Loucy (cell line): ENCODE results near the gene KLF3.
A peak's percentile ranks its signal among the peaks of the same experiment; 100 is the strongest.

ENCODE experiments used
- H2AFZ ChIP-seq: fragments of 200-600 bp; sonication (generic); 2 replicates; pipeline ENCODE4 v1.6.0; 2016; ENCODE audit warnings: antibody characterized with exemption, mild to moderate bottlenecking, low read length, moderate library complexity
- H3F3A ChIP-seq: fragments of 200-600 bp; 2 replicates; pipeline ENCODE4 v1.6.0; 2016; ENCODE audit warnings: antibody characterized with exemption, low read depth, mild to moderate bottlenecking
- H3K27me3 ChIP-seq: fragments of 200-600 bp; sonication (generic); 2 replicates; pipeline ENCODE4 v1.6.1; 2014; ENCODE audit warnings: low read length, mild to moderate bottlenecking; ENCODE audit not compliant: insufficient read depth, poor library complexity, severe bottlenecking
- H3K36me3 ChIP-seq: fragments of 200-600 bp; sonication (generic); 2 replicates; pipeline ENCODE4 v1.6.1; 2016; ENCODE audit warnings: low read length; ENCODE audit not compliant: insufficient read depth
- H3K4me1 ChIP-seq: fragments of 200-600 bp; sonication (generic); 2 replicates; pipeline ENCODE4 v1.5.1; 2014; ENCODE audit warnings: low read length, mild to moderate bottlenecking; ENCODE audit not compliant: insufficient read depth, poor library complexity, severe bottlenecking
- H3K4me2 ChIP-seq: fragments of 200-600 bp; sonication (generic); 2 replicates; pipeline ENCODE4 v1.6.0; 2014; ENCODE audit warnings: antibody characterized with exemption, low read length, low read depth, mild to moderate bottlenecking; ENCODE audit not compliant: poor library complexity, severe bottlenecking
- H3K4me3 ChIP-seq: fragments of 200-600 bp; sonication (generic); 2 replicates; pipeline ENCODE4 v1.5.1; 2014; ENCODE audit warnings: low read length, mild to moderate bottlenecking, mixed read lengths; ENCODE audit not compliant: poor library complexity, severe bottlenecking
- H3K79me2 ChIP-seq: fragments of 200-600 bp; sonication (generic); 2 replicates; pipeline ENCODE4 v1.6.1; 2014; ENCODE audit warnings: low read length; ENCODE audit not compliant: insufficient read depth
- H3K9ac ChIP-seq: fragments of 200-600 bp; sonication (generic); 2 replicates; pipeline ENCODE4 v1.6.0; 2014; ENCODE audit warnings: mild to moderate bottlenecking, low read depth, low read length, moderate library complexity; ENCODE audit not compliant: poor library complexity, severe bottlenecking
- H3K9me2 ChIP-seq: fragments of 200-600 bp; sonication (generic); replicated peaks from 2 replicates; pipeline ENCODE4 v1.6.1; 2016; ENCODE audit warnings: low read depth, low read length, mixed read lengths
- H3K9me3 ChIP-seq: fragments of 200-600 bp; sonication (generic); 2 replicates; pipeline ENCODE4 v1.6.1; 2014; ENCODE audit warnings: mild to moderate bottlenecking, antibody characterized with exemption, low read length, low read depth; ENCODE audit not compliant: insufficient read depth
- H4K20me1 ChIP-seq: fragments of 200-600 bp; sonication (generic); 2 replicates; pipeline ENCODE4 v1.6.0; 2014; ENCODE audit warnings: antibody characterized with exemption, low read length, mild to moderate bottlenecking; ENCODE audit not compliant: insufficient read depth, poor library complexity, severe bottlenecking
- CTCF ChIP-seq: fragments of 200-600 bp; sonication (generic); conservative IDR thresholded peaks from 2 replicates; pipeline ENCODE4 v1.5.1; 2014; ENCODE audit warnings: mild to moderate bottlenecking, antibody characterized with exemption, low read length
- EZH2phosphoT487 ChIP-seq: fragments of 200-600 bp; IDR thresholded peaks from 2 replicates; pipeline ENCODE4 v1.6.1; 2018; ENCODE audit warnings: antibody characterized with exemption, mild to moderate bottlenecking, moderate library complexity, borderline replicate concordance

The KLF3 gene

DNA sequence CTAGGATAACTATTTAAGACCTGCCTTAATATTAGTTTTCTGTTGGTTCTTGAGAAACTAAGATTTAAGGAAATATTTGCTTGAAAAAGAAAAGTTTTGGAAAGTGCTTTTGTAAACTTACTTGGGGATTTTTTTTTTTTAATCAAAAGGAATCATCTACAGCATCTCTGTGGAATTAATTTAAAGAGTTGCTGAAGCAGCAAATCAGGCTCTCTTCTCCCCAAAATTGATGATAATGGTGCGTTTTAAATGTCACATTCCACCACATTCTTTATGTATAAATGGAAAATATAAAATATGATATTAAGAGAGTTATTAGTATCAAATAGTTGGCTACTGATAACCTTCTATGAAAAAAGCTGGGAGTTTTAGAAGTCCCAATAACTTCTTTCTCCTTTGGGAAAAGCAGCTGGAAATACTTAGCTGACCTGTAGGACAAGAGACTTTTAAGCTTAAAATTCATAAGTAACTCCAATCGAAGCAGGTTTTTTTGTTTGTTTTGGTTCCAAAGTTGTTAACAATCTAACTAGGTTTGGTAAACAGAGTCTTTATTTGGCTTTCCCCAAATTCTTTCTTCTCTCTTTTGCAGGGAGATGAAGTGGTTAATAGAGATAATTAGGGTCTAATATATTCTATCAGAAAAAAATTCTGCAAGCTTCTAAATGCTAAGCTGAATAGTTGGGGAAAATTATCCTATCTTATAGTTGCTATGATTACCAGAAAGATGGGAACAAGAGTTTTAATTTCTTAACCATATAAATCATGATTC, 4.4 kb downstream of the KLF3 start:
- H3K9me3 ChIP-seq = no peaks in the 10 kb centered on the region
- no peaks in the 10 kb centered on the region for H3K9me2 ChIP-seq
- H3K4me3 ChIP-seq = no peak overlapping the region
- no peaks in the 10 kb centered on the region for H3K36me3 ChIP-seq
- H3K79me2 ChIP-seq = no peaks in the 10 kb centered on the region
- TF ChIP-seq EZH2phosphoT487 (no peak), CTCF (no peak)
- H2AFZ ChIP-seq = no peak overlapping the region
- no peaks in the 10 kb centered on the region for H4K20me1 ChIP-seq
- peaks cover 5% of the 10 kb centered on the region for H3K4me1 ChIP-seq
- peaks cover 49% of the 10 kb centered on the region for H3K27me3 ChIP-seq
- no peak overlapping the region for H3K4me2 ChIP-seq
- peaks cover 7% of the 10 kb centered on the region; the same call in 1 of the 2 replicates for H3F3A ChIP-seq
- no peak overlapping the region for H3K9ac ChIP-seq

- H3K27me3 ChIP-seq = peaks cover 45% of the 10 kb centered on the region
- no peaks in the 10 kb centered on the region for H3K9me2 ChIP-seq
- H3K36me3 ChIP-seq = no peaks in the 10 kb centered on the region
- no peak overlapping the region for H3K4me3 ChIP-seq
- H3K4me2 ChIP-seq = no peak overlapping the region
- peaks cover 7% of the 10 kb centered on the region; the same call in 1 of the 2 replicates for H3F3A ChIP-seq
- H3K79me2 ChIP-seq = no peaks in the 10 kb centered on the region
- H3K9me3 ChIP-seq = no peaks in the 10 kb centered on the region
- no peak for TF ChIP-seq EZH2phosphoT487
- TF ChIP-seq CTCF = no peak
- H3K4me1 ChIP-seq = peaks cover 3% of the 10 kb centered on the region
- no peak overlapping the region for H2AFZ ChIP-seq
- H4K20me1 ChIP-seq = no peaks in the 10 kb centered on the region
- H3K9ac ChIP-seq = no peak overlapping the region
These were observed 5.2 kb downstream of the KLF3 start for GRCh38 chr4:38669208-38669607.

DNA sequence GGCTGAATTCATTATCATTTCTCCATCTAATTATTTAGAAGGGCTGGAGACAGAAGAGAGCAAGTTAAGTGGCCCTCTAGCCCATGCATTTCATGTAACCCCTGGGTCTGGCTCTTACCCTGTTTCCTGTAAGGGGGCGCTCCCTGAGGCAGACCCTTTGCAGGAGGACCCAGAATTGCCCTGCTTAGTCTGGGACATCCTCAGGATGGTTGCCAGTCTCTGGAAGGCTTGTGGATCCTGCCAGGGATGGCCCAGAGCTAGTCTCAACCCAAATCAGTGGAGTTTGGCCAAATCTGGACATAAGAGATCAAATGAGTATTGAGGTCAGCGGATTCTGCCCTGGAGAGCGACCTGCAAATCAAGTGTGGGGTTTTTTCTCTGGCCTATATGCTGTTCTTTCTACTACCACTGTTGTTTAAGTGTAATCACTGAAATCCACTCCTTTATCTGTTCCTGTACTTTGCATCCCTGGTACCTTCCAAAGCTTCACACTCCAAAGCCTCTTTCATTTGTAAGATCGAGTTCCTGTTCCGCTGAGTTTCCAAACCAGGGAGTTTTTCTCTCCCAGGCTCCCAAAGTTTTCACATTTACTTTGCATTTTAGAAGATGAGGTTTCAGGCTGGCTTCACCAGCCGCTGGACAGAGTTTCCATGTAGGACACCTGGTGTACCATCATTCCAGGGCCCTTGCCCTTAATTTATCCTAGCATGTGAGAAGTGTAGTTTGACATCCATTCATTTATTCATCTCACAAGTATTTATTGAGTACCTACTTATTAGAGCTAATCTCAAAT, 6.3 kb downstream of the KLF3 start:
- Histone ChIP-seq H3K9ac (no peak overlapping the region), H3K27me3 (peaks cover 34% of the 10 kb centered on the region), H2AFZ (no peak overlapping the region), H3K4me1 (peaks cover 5% of the 10 kb centered on the region), H3K79me2 (no peaks in the 10 kb centered on the region), H3K4me3 (no peak overlapping the region), H3K4me2 (no peak overlapping the region), H4K20me1 (no peaks in the 10 kb centered on the region), H3K9me3 (no peaks in the 10 kb centered on the region), H3K36me3 (no peaks in the 10 kb centered on the region), H3K9me2 (no peaks in the 10 kb centered on the region), H3F3A (peaks cover 7% of the 10 kb centered on the region; the same call in 1 of the 2 replicates)
- TF ChIP-seq EZH2phosphoT487 (no peak), CTCF (0 out of 2 replicates have a peak, but pooled peaks have one; percentile 9)
